ENCODE measurements around the gene AGPS.

Gene AGPS

DNA sequence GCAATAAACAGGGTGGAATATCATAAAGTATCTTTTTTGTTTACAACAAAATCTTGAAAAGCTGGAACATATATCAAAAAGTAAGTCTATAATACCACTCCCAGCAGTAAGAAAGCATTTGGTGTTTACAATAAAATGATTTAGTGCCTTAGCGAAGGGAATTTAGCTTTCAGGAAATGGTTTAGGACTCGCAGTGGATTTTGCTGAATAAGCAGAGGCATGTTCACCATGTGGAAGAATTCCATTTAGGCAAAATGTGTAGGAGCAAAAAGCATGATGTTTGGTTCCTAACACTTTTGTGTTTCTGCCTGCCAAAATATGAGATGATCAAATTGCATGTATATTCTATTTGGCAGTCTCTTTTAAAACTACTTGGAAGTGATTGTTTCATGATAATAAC lies 163.6 kb downstream of the AGPS start:
- no peak for DNase-seq

DNA sequence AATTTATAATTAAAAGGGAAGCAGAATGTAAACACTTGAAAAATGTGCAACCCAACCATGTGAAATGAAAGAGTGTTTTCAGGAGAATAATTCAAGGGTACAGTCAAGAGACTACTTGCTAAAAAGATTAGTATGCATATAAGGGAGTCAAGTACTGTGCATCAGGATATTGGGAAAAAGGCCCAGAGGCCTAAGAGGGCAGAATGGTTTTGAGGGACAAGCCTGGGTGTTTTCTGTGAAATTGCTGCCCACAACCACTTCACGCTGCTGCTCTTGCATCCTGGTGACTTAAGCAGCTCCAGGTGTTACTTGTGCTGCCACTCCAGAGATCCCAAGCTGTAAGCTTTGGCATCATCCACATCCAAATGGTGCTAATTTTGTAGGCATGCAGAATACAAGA lies 165.2 kb downstream of the AGPS start:
- no peak for DNase-seq

DNA sequence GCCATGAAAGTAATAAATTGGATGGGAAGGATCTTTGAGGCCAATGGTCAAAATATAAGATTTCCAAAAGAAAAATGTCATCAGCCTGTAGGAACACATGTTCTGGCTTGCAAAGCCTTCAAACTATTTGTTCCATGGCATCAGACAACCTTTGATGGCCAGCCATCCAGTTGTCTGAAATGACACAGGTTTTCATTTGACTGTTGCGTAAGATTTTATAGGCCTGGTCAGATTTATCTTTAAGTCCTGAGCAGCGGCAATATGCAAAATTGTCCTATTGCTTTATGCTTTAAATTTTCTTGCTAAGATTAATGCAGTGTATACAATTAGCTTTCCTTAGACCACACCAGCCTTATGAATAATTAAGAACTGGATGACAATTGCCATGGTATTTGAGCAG lies 167.1 kb downstream of the AGPS start:
- no peak for DNase-seq

DNA sequence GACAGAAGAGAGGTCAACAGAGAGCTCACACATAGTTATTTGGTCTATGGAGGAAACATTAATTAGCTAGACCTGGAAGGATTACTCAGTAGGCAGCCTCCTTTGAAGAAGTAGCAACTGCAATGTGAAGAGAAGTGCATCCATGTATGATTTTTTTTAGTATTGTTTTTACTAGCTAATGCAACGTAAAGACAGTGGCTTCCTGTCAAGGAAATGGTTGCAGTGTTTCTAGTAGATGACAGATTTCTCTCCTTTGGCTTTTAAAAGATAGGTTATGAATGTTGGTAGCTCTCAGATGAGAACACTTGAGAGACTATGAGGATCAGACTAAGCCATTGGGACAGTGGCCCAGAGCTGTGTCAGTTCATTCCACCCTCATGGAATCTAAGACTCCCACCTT lies 175.8 kb downstream of the AGPS start:
- DNase-seq = no peak

DNA sequence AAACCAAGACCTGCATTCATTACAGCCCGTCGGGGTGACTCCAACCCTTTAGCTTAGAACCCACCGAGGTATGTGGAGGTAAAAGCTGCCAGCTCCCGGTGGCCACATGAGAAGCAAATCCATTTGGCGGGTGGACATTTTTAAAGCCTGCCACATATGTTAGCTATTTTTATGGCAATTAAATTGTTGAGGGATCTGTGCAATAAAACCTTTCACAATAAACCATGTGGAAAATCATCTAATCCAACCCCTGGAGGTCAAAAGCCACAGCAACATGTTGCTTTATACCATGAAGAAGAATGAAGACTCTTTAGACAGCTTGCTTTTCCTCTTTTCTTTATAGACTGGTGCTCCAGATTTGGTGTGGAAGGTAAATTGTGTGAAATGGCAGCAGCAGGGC lies 176.3 kb downstream of the AGPS start:
- no peak for DNase-seq

DNA sequence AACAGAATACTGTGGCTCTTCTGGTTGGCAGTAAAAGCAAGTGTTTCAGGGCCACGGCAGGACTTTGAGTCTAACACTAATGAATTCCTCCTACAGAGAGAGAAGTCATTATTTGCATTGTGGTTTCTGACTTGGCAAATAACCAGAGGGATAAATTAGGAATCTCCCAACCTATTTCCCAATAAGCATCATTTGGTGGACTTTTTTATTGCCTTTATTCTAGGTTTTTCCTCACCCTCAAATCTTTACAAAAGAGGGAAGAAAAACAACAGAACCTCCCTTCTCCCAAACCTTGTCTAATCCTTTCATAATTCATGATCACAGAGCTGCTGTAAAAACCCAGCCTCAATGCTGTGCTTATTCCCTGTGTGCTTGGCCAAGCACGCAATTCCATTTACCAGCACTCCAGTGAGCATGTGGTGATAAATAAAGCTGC lies 179.7 kb downstream of the AGPS start:
- DNase-seq = peak; percentile 60

DNA sequence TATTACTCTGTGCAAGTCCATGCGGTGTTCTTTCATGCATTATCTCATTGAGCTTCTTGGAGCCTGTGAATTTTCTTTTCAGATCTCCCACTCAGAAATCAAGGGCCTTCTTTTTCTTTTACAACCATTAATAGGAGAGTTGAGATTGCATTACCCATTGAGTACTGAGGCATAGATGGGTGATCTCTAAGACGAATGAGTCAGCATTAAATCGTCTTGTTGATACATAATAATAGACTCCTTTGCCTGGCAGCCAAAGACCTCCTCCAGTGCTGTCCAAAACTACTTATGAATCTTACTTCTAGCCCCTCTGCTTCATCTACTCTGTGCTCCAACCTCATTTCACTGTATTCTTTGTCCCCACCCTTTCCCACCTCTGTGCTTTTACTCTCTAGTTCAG lies 180.5 kb downstream of the AGPS start:
- no peak for DNase-seq

DNA sequence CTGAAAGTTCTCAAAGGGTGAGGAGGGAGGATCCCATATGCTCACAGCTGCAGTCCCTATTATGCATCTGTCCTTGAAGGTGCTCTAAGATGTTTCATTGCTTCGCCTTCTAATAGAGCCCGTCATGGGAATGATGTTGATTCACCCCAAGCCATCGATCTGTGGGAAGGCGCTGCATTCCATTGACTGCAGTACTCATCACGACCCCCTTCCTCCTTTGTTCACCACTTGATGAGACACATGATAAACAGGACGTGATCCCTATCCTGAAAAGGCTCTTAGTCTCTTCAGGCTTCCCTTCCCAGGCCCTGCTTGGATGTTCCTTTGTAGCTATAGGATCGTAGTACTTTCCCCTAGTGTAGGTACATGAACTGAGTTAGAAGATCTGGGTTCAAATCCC lies 181.8 kb downstream of the AGPS start:
- no peak for DNase-seq

DNA sequence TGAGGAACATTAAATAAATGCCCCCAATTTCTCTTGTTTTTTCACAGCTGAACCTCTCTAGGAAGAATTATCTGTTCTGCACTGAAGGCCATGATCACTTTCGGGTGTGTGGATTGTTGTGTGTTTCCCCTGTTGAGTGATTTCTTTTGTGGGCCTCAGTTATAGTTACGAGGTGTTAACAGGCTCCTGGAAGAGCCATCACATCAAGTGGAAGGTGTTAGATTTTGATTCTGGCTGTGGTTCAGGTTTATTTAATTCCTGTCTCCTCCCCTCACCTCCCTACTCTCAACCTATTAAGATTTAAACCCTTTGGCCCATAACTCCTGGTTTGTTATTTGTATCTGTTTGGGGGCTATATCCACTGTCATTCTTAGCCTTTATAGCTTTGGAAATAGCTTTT lies 182.8 kb downstream of the AGPS start:
- no peak for DNase-seq

DNA sequence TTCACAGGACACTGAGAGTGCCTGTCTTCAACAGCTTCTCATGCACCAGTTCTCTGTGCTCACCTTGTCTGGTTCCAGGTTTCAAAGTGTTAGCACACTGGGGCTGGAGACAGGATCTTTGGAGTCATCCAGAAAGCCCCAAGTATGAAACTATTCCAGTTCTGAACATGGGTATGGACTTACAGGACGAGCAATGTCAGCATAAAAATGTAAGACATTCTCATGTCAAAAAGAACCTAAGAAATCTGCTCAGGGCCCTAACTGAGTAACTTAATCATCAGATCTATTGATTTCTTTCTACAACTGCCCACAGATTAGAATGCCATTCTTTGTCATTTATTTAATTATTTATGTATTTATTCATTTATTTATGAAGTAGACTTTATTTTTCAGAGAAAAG lies 184.5 kb downstream of the AGPS start:
- DNase-seq = no peak

DNA sequence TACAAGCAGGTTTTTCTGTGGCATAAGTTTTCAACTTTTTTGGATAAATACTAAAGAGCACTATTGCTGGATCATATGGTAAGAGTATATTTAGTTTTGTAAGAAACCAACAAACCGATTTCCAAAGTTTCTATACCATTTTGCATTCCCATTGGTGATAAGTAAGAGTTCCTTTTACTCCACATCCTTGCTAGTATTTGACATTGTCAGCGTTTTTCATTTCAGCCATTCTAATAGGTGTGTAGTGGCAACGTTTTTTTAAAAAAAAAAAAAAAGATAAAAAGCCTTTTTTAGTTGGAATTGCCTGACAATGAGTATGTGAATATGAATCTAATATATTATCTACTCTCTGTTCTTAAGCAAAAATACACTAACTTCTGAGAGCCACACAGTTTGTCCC lies 185.9 kb downstream of the AGPS start:
- no peak for DNase-seq

DNA sequence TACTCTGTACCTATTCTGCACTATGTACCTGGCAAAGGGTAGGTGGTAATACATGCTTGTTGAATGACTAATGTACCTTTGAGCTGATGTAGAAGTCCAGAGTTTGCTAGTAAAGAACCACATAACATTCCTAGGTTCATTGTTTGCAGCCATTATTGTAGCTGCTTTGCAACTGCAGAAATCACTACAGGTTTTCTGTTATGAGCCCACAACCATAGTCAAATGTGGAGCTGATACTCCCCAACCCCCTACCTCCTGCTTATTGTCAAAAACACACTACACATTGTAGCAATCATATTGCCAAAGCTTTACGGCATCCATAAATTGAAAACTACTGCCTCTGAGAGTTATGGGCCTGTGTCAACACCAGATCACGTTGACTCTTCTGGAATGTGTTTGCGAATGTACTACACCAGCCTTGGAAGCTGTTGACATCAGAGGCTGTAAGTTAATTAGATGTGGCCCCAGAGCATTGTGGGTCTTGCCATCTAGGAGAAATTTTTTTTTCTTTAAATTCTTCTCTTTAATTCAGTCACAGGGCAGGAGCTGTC lies 187.0 kb downstream of the AGPS start:
- no peak for DNase-seq

DNA sequence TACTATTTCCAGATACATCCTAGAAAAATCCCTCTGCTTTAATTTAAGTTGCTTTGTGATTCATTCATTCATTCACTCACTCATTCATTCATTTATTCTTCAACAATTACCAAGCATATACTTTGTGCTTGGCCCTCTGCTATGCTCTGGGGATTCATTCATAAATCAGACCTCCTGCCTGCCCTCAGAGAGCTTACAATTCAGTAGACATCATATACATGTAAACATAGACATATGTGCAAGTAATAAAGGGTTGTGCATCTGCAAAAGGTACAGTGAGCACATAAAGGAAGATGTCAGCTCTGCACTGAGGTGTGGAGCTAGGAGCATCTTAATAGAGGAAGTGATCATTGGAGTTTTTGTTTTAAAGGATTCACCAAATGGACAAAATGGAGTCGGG lies 189.4 kb downstream of the AGPS start:
- no peak for DNase-seq

DNA sequence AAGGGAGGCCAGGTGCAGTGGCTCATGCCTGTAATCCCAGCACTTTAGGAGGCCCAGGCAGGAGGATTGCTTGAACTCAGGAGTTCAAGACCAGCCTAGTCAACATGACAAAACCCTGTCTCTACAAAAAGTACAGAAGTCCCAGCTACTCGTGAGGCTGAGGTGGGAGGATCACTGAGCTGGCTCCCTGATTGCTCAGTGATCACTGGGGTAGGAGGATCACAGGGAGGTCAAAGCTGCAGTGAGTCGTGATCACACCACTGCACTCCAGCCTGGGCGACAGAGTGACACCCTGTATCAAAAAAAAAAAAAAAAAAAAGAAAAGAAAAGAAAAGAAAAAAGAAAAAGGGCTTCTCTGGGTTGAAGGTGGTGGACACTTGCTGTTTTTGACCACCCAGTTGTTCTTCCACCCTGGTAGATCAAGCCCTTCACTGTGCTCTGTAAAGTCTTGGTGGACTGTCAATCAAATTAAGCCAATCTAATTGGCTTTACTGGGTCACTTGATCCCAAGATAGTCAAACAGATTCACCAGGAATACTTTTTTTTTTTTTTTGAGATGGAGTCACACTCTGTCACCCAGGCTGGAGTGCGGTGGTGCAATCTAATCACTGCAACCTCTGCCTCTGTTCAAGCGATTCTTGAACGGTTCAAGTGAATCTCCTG lies 191.6 kb downstream of the AGPS start:
- DNase-seq = no peak

DNA sequence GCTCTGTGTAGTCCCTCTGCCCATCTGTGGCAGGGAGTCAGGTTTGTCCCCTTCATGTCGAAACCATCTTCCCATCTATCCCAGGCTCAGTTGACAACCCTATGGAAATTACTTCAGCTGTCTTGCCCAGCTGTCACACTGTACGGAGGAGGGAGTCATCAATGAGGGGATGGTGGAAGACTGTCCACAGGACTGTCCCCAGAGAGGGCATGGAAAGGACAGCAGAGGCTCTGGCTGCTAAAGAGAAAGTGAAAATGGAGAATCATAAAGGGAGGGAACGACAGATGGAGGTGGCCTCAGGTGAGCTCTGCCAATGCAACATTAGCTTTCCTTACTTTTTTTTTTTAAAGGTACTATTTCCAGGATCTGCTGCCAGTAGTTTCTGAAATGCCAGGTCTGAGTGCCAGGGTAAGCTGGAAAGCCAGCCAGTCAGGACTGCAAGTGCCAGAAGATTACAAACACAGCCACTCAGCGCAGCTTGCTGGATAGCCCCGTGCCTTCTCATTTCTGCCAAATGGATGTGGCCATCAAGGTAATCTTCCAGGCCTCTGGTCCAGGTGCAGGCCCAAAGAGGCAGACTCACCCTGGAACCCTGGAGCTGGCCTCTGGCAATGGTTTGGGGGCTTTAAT lies 192.8 kb downstream of the AGPS start:
- no peak for DNase-seq

DNA sequence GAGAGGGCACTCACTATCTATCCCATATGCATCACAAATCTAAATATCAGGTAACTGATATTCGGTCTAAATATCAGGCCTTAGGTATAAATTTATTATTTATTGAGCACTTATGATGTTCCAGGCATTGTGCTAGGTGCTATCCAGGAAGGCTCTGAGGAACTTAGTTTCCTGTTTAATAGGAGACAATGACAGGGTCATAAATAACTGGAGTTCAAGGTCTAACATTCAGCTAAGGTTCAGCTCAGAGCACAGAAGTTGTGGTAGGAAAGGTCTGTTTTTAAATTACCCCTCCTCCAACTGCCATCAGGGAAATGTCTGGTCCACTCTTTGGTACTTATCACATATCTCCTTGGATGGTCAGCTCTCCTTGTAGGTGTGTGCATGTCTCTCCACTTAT lies 193.6 kb downstream of the AGPS start:
- no peak for DNase-seq

DNA sequence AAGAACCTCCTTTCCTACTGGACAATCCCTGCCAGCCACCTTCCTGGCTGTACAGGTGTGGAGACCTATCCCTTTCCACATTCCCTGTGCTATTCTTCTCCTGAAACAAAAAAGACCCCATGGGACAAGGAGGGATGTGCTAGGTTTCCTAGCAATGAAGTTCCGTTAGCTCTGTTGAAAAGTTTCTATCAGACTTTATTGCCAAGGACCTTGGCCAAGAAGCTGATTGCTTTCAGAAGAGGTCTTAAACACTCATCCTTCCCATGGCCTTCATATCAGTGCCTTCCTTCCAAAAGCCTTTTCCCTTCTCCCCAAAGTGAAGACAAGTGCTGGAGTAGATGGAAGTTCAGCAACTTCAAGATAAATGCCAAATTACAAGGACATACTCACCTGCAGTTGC lies 194.8 kb downstream of the AGPS start:
- DNase-seq = no peak

DNA sequence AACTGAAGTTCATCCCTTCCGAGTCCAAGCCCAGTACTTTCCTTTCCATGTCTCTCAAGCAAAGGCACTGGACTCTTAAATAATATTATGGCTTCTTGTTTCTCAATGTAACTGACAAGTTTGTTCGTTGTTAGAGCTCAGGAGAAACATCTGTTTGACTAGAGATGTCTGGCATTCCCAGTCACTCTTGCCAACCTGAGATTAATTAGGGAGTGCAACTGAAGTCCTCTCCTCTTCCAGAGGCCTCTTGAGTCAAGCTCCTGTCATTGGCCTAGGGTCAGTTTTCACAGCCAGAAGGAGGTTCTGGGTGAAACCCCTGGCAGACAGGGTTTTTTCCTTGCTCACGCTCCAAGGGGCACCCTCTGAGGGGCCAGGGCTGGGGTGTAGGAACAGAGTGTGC lies 196.1 kb downstream of the AGPS start:
- no peak for DNase-seq

DNA sequence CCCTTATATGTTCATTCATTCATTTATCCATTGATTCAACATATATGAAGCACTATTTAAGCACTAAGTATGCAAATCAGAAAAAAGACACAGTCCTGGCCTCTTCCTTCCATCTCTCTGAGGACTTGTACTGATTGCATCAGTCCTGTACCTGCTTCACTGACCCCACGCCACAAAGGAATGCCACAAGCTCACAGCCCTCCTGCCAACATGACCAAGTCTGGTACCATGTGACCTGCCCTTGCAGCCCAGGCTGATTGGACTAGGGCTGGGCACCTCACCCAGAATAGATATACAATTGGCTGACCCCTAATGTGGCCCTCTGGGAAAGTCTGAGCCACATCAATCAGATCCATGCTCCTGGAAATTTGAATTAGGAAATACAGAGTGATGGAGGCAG lies 196.6 kb downstream of the AGPS start:
- DNase-seq = no peak

DNA sequence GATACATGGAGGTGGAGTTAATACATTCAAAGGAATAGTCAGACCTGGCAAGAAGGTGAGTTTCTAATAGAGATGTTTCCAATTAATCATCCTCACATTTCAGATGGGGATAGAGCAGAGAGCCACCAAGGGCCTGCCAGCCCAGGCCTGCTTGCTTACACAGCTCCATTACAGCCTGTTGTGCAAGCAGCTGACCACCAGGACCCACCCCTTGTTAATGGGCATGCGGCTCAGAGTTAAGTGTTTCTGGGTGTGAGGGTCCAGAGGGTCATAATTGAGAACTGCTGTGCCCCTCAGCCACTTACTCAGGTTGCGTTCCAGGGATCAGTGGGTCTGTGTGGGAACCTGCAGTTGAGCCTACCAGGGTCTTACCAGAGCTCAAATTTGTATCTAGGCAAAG lies 199.8 kb downstream of the AGPS start:
- DNase-seq = no peak

DNA sequence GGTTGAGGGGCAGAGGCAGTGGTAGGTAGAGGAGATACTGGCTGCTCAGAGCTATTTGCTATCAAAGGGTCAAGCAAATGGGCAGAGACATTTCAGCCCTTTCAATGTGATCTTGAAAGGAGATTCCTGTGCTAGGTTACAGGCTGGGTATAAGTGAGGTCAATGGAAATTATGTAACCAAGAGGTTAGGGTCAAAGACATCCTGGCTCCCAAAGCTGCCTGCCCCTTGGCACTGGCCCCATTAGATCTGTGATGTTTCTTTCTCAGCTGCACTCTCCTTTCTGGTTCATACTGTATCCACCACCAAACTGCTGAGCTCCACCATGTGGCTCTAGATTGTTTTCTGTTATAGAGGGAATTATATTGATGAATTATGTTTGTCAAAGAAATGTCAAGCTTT lies 200.4 kb downstream of the AGPS start:
- no peak for DNase-seq

DNA sequence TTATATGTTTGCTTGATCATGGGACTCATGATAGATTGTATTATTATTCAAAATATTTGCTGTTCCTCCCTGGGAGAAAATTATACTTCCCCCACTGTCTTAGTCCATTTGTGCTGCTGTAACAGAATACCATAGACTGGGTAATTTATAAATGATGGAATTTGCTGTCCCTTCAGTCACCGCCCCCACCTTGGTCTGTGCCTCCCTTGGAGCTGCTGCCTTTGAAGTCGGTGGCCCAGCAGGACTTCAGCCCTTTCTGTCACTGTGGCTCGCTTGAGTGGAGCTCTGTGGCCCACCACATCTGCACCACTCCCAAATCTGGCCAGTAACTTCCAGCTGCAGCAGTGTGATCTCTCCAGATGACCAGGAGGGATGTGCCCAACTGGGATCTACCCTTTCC lies 200.8 kb downstream of the AGPS start:
- no peak for DNase-seq

Data from NCI-H1105 treated with DMSO at 0.1 percent for 48 hours (cell line).